CD14-positive monocyte (primary cell): ENCODE results near the gene CD28. TPM values are rescaled to one million over a fixed set of nuclear protein-coding genes. Genes with fewer than 3 reads are reported as not detected.
"Not testable (repeated sequence)": the region's sequence is repeated elsewhere in the genome, so short reads cannot be mapped to it uniquely, and the experiment has no call there.

Experiments used
- DNase-seq, 3 donors: peaks; one replicate each; pipeline ENCODE4 v3.0.0-alpha.2; 2011 to 2022
- H2AFZ ChIP-seq: 2 replicates; pipeline ENCODE4 v1.6.0; 2012; ENCODE audit warnings: mild to moderate bottlenecking, low read depth, low read length, inconsistent platforms; ENCODE audit not compliant: insufficient read depth, poor library complexity, severe bottlenecking
- H3K27ac ChIP-seq, 2 donors: 1 replicate in 1 of 2; 2 replicates in 1 of 2; pipeline ENCODE4 v1.5.1; 2012 to 2013; ENCODE audit warnings: low read length in 2 of 2, control low read depth in 1 of 2, inconsistent platforms in 1 of 2, low read depth in 1 of 2, mild to moderate bottlenecking in 1 of 2
- H3K27me3 ChIP-seq, 2 donors: one replicate each; pipeline versions ENCODE4 v1.6.0 to v1.6.1; 2011 to 2013; ENCODE audit warnings: low read length in 2 of 2; ENCODE audit not compliant: control insufficient read depth in 2 of 2, insufficient read depth in 2 of 2
- H3K36me3 ChIP-seq, 2 donors: replicated peaks in 1 of 2; 1 replicate in 1 of 2; 2 replicates in 1 of 2; pipeline versions ENCODE4 v1.5.1 to v1.6.1; 2012 to 2013; ENCODE audit warnings: low read length in 2 of 2, control low read depth in 1 of 2, inconsistent platforms in 1 of 2, mild to moderate bottlenecking in 1 of 2; ENCODE audit not compliant: insufficient read depth in 2 of 2, control insufficient read depth in 1 of 2
- H3K4me1 ChIP-seq, 2 donors: 1 replicate in 1 of 2; 2 replicates in 1 of 2; pipeline versions ENCODE4 v1.5.1 to v1.6.1; 2012 to 2013; ENCODE audit warnings: low read length in 2 of 2, control low read depth in 1 of 2, inconsistent platforms in 1 of 2, mild to moderate bottlenecking in 1 of 2, moderate library complexity in 1 of 2; ENCODE audit not compliant: insufficient read depth in 2 of 2, control insufficient read depth in 1 of 2
- H3K4me2 ChIP-seq: replicated peaks from 2 replicates; pipeline ENCODE3; 2012; ENCODE audit warnings: low read length, moderate library complexity, mild to moderate bottlenecking; ENCODE audit not compliant: poor library complexity, severe bottlenecking; ENCODE audit errors: extremely low read depth
- H3K4me3 ChIP-seq, 3 experiments: fragments of 200-600 bp in 1 of 3; sonication (generic) in 1 of 3; replicated peaks in 1 of 3; 1 replicate in 2 of 3; 2 replicates in 1 of 3; pipeline ENCODE4 v1.5.1; 2011 to 2013; ENCODE audit warnings: low read length in 3 of 3, mild to moderate bottlenecking in 3 of 3, control low read depth in 2 of 3, low read depth in 2 of 3, inconsistent platforms in 1 of 3, moderate library complexity in 1 of 3
- H3K79me2 ChIP-seq: 2 replicates; pipeline ENCODE4 v1.6.0; 2012; ENCODE audit warnings: mild to moderate bottlenecking, control low read depth, inconsistent platforms, low read length, moderate library complexity; ENCODE audit not compliant: insufficient read depth
- H3K9ac ChIP-seq: 2 replicates; pipeline ENCODE4 v1.6.0; 2017; ENCODE audit warnings: low read length, mild to moderate bottlenecking; ENCODE audit not compliant: insufficient read depth, poor library complexity, severe bottlenecking
- H3K9me3 ChIP-seq, 2 donors: replicated peaks in 1 of 2; 1 replicate in 1 of 2; 2 replicates in 1 of 2; pipeline versions ENCODE4 v1.5.1 to v1.6.1; 2012 to 2013; ENCODE audit warnings: low read length in 2 of 2, control low read depth in 1 of 2; ENCODE audit not compliant: control insufficient read depth in 1 of 2, insufficient read depth in 1 of 2
- H4K20me1 ChIP-seq: 2 replicates; pipeline ENCODE4 v1.6.0; 2012; ENCODE audit warnings: mild to moderate bottlenecking, low read length, control low read depth, moderate library complexity; ENCODE audit not compliant: insufficient read depth
- H3K27ac Mint-ChIP-seq, 7 donors: one replicate each; pipeline ENCODE4 v1.8.0; 2020; ENCODE audit warnings: mild to moderate bottlenecking in 7 of 7, mixed read lengths in 7 of 7, moderate library complexity in 6 of 7, inconsistent platforms in 2 of 7
- H3K27me3 Mint-ChIP-seq, 3 donors: one replicate each; pipeline ENCODE4 v1.8.0; 2021 to 2022; ENCODE audit warnings: low read depth in 3 of 3, mild to moderate bottlenecking in 3 of 3, mixed read lengths in 3 of 3, moderate library complexity in 3 of 3, inconsistent platforms in 1 of 3
- H3K36me3 Mint-ChIP-seq, 2 donors: one replicate each; pipeline ENCODE4 v1.8.0; 2020; ENCODE audit warnings: mixed read lengths in 2 of 2, inconsistent platforms in 1 of 2, mild to moderate bottlenecking in 1 of 2
- H3K4me1 Mint-ChIP-seq: one replicate; pipeline ENCODE4 v1.8.0; 2020; ENCODE audit warnings: mild to moderate bottlenecking, mixed read lengths
- H3K4me3 Mint-ChIP-seq, 2 donors: one replicate each; pipeline ENCODE4 v1.8.0; 2020; ENCODE audit warnings: mild to moderate bottlenecking in 2 of 2, mixed read lengths in 2 of 2, moderate library complexity in 1 of 2
- H3K9me3 Mint-ChIP-seq, 7 donors: one replicate each; pipeline ENCODE4 v1.8.0; 2020 to 2022; ENCODE audit warnings: mixed read lengths in 7 of 7, mild to moderate bottlenecking in 6 of 7, moderate library complexity in 6 of 7, inconsistent platforms in 2 of 7
- WGBS: methylation state at CpG from one replicate; pipeline ENCODE4 v1.1.5; 2013; ENCODE audit warnings: missing lambda C conversion rate; ENCODE audit not compliant: insufficient coverage; 5-methylcytosine and 5-hydroxymethylcytosine counted together
- intact Hi-C, 2 donors: fragments of 100-400 bp; cut with micrococcal nuclease; formaldehyde crosslinking; loops; one replicate each; pipeline versions ENCODE4 v1.15.0 to v1.15.1; 2023
- polyA plus RNA-seq, 3 donors: library from polyadenylated mRNA; depleted of rRNA in 1 of 3; unstranded in 2 of 3; stranded (reverse) in 1 of 3; fragments of 300-500 nt in 2 of 3; fragments of >200 nt in 1 of 3; fragmentation: Illumina TruSeq in 2 of 3; gene quantifications; 1 replicate in 2 of 3; 2 replicates in 1 of 3; pipeline ENCODE4 v1.2.3, GENCODE V29; 2012 to 2021
- TF ChIP-seq, protein P1 (sequence below): fragments of 200-600 bp; IDR thresholded peaks from one replicate; pipeline ENCODE4 v1.8.0; 2022; ENCODE audit warnings: antibody characterized with exemption, mild to moderate bottlenecking

The CD28 gene
- polyA plus RNA-seq, 3 donors = 0.09 to 0.21 TPM; not detected in 1

DNA sequence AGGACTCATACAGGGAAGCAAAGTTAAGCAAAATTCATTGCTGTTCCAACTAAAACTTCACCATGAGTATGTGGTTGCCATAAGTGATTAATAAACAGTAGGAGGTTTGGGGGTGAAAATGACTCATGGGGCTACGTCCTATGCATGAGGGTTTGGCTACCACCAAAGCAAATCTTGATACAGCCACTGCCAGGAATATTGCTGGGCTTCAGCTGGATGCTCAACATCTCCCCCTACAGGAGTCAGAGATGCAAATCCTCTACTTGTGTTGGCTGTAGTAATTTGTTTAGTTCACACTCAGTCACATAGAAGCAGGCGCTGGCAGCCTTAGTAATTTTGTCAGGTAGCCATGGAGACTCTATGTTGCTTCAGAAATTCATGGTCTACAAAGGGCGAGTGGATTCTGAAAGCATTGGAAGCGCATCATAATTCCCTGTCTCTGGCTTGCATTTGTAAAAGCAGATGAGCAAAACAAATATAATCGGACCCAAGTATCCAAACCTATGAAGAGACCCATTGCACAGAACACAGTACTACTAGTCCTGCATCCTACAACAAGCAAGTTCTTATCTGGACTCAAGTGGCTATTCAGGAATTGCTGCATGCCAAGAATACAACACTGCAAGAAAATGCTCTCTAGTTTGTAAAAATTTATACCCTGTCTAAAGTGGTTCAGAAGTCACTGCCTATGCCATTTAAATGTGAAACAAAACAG, 76.0 kb downstream of the CD28 start:
- no peak overlapping the region for H3K9ac ChIP-seq
- H2AFZ ChIP-seq = no peak overlapping the region
- no peaks in the 10 kb centered on the region for H3K27me3 ChIP-seq
- TF ChIP-seq, protein P1, sequence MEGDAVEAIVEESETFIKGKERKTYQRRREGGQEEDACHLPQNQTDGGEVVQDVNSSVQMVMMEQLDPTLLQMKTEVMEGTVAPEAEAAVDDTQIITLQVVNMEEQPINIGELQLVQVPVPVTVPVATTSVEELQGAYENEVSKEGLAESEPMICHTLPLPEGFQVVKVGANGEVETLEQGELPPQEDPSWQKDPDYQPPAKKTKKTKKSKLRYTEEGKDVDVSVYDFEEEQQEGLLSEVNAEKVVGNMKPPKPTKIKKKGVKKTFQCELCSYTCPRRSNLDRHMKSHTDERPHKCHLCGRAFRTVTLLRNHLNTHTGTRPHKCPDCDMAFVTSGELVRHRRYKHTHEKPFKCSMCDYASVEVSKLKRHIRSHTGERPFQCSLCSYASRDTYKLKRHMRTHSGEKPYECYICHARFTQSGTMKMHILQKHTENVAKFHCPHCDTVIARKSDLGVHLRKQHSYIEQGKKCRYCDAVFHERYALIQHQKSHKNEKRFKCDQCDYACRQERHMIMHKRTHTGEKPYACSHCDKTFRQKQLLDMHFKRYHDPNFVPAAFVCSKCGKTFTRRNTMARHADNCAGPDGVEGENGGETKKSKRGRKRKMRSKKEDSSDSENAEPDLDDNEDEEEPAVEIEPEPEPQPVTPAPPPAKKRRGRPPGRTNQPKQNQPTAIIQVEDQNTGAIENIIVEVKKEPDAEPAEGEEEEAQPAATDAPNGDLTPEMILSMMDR = peak; percentile 84
- WGBS = 76% methylated on average over 2 of the region's 5 CpGs
- DNase-seq = peak; percentile 67 to 87 (median 80)
- no peak overlapping the region for H3K4me3 Mint-ChIP-seq
- intact Hi-C loops = loop anchor here in 1 of 2 donors (5.0 kb wide), 1 partner anchor 125 kb away; no protein-coding TSS in a partner anchor
- no peaks in the 10 kb centered on the region for H3K9me3 ChIP-seq
- peaks cover 0 to 6% (median 3%) of the 10 kb centered on the region in 3 donors for H3K27me3 Mint-ChIP-seq
- H4K20me1 ChIP-seq = no peaks in the 10 kb centered on the region
- H3K4me1 ChIP-seq = peaks cover 16 to 17% of the 10 kb centered on the region in 2 donors
- H3K4me3 ChIP-seq = no peak overlapping the region
- H3K27ac ChIP-seq = no peak overlapping the region
- H3K4me1 Mint-ChIP-seq = peaks cover 34% of the 10 kb centered on the region
- no peaks in the 10 kb centered on the region for H3K36me3 Mint-ChIP-seq
- H3K79me2 ChIP-seq = no peaks in the 10 kb centered on the region
- H3K9me3 Mint-ChIP-seq = peaks cover 0 to 11% (median 6%) of the 10 kb centered on the region in 7 donors
- H3K4me2 ChIP-seq = no peak overlapping the region
- peak overlapping the region in 1 of 7 donors; percentile 85 for H3K27ac Mint-ChIP-seq
- H3K36me3 ChIP-seq = no peaks in the 10 kb centered on the region

DNA sequence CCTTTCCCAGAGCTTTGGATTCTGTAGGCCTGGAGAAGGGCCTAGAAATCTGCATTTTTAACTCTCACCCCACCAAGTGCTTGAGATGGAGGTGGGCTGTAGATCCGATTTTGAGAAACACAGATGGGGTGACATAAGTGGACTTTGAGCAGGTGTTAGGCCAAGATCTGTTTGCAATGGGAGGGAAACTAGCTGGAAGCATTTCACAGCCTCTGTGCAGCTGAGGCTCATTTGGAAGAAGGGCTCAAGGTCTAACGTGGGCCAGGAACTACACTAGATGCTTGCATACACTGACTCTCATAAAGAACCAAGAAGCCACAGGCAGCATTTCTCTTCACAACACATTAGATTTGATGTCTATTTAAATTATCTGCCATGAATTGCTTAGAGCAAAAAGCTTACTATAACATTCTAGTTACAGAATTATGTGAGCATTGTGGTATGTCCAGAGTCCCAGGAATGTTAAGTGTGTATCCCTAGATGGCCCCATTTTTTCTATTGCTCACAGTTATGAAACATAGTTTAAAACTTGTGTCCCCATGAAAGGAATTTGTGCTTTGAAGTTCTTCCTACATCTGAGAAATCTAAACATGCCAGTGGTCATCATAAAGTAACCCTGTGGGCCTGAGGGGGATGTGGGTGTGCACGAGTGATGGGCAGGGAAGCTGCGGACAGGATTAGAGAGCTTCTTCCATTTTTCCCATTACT, 77.2 kb downstream of the CD28 start:
- intact Hi-C loops = loop anchor here in 1 of 2 donors (5.0 kb wide), 1 partner anchor 126 kb away; no protein-coding TSS in a partner anchor
- Mint-ChIP-seq H3K9me3 (peaks cover 0 to 8% (median 6%) of the 10 kb centered on the region in 7 donors), H3K27me3 (peaks cover 0 to 5% (median 3%) of the 10 kb centered on the region in 3 donors), H3K27ac (peak overlapping the region in 2 of 7 donors; percentile 50 to 66), H3K4me3 (no peak overlapping the region), H3K36me3 (no peaks in the 10 kb centered on the region), H3K4me1 (peaks cover 47% of the 10 kb centered on the region)
- Histone ChIP-seq H3K27ac (no peak overlapping the region), H2AFZ (no peak overlapping the region), H3K4me3 (no peak overlapping the region), H3K4me1 (peaks cover 28 to 29% of the 10 kb centered on the region in 2 donors), H3K27me3 (no peaks in the 10 kb centered on the region), H3K9ac (no peak overlapping the region), H4K20me1 (no peaks in the 10 kb centered on the region), H3K9me3 (no peaks in the 10 kb centered on the region), H3K36me3 (no peaks in the 10 kb centered on the region), H3K79me2 (no peaks in the 10 kb centered on the region), H3K4me2 (no peak overlapping the region)
- TF ChIP-seq, protein P1 = no peak
- WGBS = no CpG with 5 or more reads among the region's 4 CpGs
- DNase-seq = no peak

DNA sequence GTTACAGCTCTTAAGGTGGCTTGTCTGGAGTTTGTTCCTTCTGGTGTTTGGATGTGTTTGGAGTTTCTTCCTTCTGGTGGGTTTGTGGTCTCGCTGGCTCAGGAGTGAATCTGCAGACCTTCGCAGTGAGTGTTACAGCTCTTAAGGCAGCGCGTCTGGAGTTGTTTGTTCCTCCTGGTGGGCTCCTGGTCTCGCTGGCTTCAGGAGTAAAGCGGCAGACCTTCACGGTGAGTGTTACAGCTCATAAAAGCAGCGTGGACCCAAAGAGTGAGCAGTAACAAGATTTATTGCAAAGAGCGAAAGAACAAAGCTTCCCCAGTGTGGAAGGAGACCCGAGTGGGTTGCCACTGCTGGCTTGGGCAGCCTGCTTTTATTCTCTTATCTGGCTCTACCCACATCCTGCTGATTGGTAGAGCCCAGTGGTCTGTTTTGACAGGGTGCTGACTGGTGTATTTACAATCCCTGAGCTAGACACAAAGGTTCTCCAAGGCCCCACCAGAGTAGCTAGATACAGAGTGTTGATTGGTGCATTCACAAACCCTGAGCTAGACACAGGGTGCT, 78.4 kb downstream of the CD28 start:
- H3K4me1 Mint-ChIP-seq = peaks cover 49% of the 10 kb centered on the region
- intact Hi-C loops = loop anchor here in 1 of 2 donors (5.0 kb wide), 1 partner anchor 127 kb away; no protein-coding TSS in a partner anchor
- not testable (repeated sequence) for H3K36me3 Mint-ChIP-seq, H3K9me3 Mint-ChIP-seq, H3K4me2 ChIP-seq, H3K27me3 Mint-ChIP-seq, H3K9ac ChIP-seq, H4K20me1 ChIP-seq, DNase-seq, H3K27me3 ChIP-seq, H3K79me2 ChIP-seq, H3K36me3 ChIP-seq, H2AFZ ChIP-seq, H3K27ac ChIP-seq, H3K4me3 ChIP-seq, H3K9me3 ChIP-seq
- peak overlapping the region; percentile 13 to 47 for H3K4me3 Mint-ChIP-seq
- H3K27ac Mint-ChIP-seq = peak overlapping the region in 3 of 7 donors; percentile 63 to 80 (median 79)
- 44% methylated on average over 8 of the region's 10 CpGs for WGBS
- H3K4me1 ChIP-seq = peaks cover 29 to 31% of the 10 kb centered on the region in 2 donors
